Chondrocyte (in vitro differentiated cells): ENCODE measurements around the gene HPCAL4. TPM values are rescaled to one million over a fixed set of nuclear protein-coding genes. Genes with fewer than 3 reads are reported as not detected.

Source experiments
- DNase-seq: peaks from one replicate; pipeline ENCODE4 v3.0.0; 2021; ENCODE audit warnings: mixed read lengths, low spot score
- H3K27ac Mint-ChIP-seq: one replicate; pipeline ENCODE4 v1.8.0; 2021; ENCODE audit warnings: mild to moderate bottlenecking, moderate library complexity, mixed read lengths; ENCODE audit not compliant: unreplicated experiment
- H3K27me3 Mint-ChIP-seq: 2 replicates; pipeline ENCODE4 v1.8.0; 2021; ENCODE audit warnings: low read depth, mixed read lengths
- H3K36me3 Mint-ChIP-seq: 2 replicates; pipeline ENCODE4 v1.8.0; 2021; ENCODE audit warnings: low read depth, mixed read lengths
- H3K4me1 Mint-ChIP-seq: 2 replicates; pipeline ENCODE4 v1.8.0; 2021; ENCODE audit warnings: low read depth, mild to moderate bottlenecking, mixed read lengths
- H3K4me3 Mint-ChIP-seq: one replicate; pipeline ENCODE4 v1.8.0; 2021; ENCODE audit warnings: mild to moderate bottlenecking, moderate library complexity, mixed read lengths; ENCODE audit not compliant: unreplicated experiment
- H3K9me3 Mint-ChIP-seq: 2 replicates; pipeline ENCODE4 v1.8.0; 2021; ENCODE audit warnings: low read depth, mixed read lengths
- total RNA-seq: library from RNA; stranded (reverse); gene quantifications from 3 replicates; pipeline ENCODE4 v1.2.1, GENCODE V29; 2021
- TF ChIP-seq, protein P1 (sequence below): fragments of 200-600 bp; sonication (generic); IDR thresholded peaks from 2 replicates; pipeline ENCODE4 v1.5.0; 2021; ENCODE audit warnings: antibody characterized with exemption, mild to moderate bottlenecking, moderate library complexity

Gene HPCAL4
- total RNA-seq, 1 donor from 2014 or later = not detected

DNA sequence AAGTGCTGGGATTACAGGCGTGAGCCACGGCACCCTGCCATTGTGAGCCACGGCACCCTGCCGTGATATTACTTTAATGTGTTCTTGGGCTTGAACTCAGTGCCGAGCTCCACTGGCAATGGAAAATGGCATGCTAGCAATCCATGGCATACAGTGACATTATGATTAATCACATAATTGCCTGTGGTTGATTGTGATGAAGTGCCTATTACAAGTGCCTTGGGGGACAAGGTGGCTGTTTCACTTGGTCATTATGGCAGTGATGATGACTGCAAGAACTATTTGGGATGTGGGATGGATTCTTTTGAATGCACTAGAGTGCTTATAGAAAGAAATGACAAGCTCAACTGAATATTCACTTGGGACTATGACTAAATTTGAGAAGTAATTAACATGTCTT is 22.3 kb upstream of the HPCAL4 start:
- no peak overlapping the region for H3K4me3 Mint-ChIP-seq
- no peaks in the 10 kb centered on the region for H3K4me1 Mint-ChIP-seq
- H3K27ac Mint-ChIP-seq = no peak overlapping the region
- no peak for DNase-seq
- peaks cover 41% of the 10 kb centered on the region for H3K27me3 Mint-ChIP-seq
- no peaks in the 10 kb centered on the region for H3K36me3 Mint-ChIP-seq
- TF ChIP-seq, protein P1, sequence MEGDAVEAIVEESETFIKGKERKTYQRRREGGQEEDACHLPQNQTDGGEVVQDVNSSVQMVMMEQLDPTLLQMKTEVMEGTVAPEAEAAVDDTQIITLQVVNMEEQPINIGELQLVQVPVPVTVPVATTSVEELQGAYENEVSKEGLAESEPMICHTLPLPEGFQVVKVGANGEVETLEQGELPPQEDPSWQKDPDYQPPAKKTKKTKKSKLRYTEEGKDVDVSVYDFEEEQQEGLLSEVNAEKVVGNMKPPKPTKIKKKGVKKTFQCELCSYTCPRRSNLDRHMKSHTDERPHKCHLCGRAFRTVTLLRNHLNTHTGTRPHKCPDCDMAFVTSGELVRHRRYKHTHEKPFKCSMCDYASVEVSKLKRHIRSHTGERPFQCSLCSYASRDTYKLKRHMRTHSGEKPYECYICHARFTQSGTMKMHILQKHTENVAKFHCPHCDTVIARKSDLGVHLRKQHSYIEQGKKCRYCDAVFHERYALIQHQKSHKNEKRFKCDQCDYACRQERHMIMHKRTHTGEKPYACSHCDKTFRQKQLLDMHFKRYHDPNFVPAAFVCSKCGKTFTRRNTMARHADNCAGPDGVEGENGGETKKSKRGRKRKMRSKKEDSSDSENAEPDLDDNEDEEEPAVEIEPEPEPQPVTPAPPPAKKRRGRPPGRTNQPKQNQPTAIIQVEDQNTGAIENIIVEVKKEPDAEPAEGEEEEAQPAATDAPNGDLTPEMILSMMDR = no peak
- H3K9me3 Mint-ChIP-seq = no peaks in the 10 kb centered on the region

- Mint-ChIP-seq H3K27me3 (peaks cover 31% of the 10 kb centered on the region), H3K27ac (no peak overlapping the region)
- TF ChIP-seq, protein P1 = no peak
These were observed 20.7 kb upstream of the HPCAL4 start for GRCh38 chr1:39711966-39712340.

GRCh38 chr1:39711104-39711965 is 20.1 kb upstream of the HPCAL4 start:
- Mint-ChIP-seq H3K27me3 (peaks cover 25% of the 10 kb centered on the region), H3K9me3 (no peaks in the 10 kb centered on the region), H3K4me1 (no peaks in the 10 kb centered on the region), H3K36me3 (no peaks in the 10 kb centered on the region), H3K27ac (no peak overlapping the region), H3K4me3 (no peak overlapping the region)
- TF ChIP-seq, protein P1 = no peak
- no peak for DNase-seq

More at GRCh38 chr1:39711966-39712340, 20.7 kb upstream of the HPCAL4 start:
- no peaks in the 10 kb centered on the region for H3K4me1 Mint-ChIP-seq
- no peak for DNase-seq
- no peaks in the 10 kb centered on the region for H3K36me3 Mint-ChIP-seq
- no peaks in the 10 kb centered on the region for H3K9me3 Mint-ChIP-seq
- H3K4me3 Mint-ChIP-seq = no peak overlapping the region

DNA sequence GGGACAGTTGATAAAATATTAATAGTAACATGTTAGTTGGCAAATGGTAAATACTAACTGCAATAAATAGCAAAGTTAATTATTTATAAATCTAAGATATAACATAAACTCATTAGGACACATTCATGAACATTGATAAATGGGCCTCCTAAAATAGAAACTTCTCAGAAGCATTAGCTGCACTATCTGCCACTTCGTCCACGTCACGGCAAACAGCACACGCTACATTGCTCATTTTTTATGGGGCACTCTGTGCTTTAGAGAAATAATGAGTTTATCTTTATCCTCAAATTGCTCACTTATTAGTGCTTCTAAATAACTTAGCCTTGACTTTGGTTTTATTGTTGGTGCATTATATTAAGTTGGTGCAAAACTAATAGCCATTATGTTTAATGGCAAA is 16.3 kb upstream of the HPCAL4 start:
- H3K27ac Mint-ChIP-seq = no peak overlapping the region
- peaks cover 17% of the 10 kb centered on the region for H3K27me3 Mint-ChIP-seq
- no peaks in the 10 kb centered on the region for H3K9me3 Mint-ChIP-seq
- TF ChIP-seq, protein P1 = no peak
- no peak overlapping the region for H3K4me3 Mint-ChIP-seq
- no peaks in the 10 kb centered on the region for H3K36me3 Mint-ChIP-seq
- DNase-seq = no peak
- H3K4me1 Mint-ChIP-seq = no peaks in the 10 kb centered on the region

- Mint-ChIP-seq H3K36me3 (no peaks in the 10 kb centered on the region), H3K4me3 (no peak overlapping the region), H3K4me1 (peaks cover 13% of the 10 kb centered on the region), H3K9me3 (no peaks in the 10 kb centered on the region), H3K27me3 (peaks cover 22% of the 10 kb centered on the region), H3K27ac (no peak overlapping the region)
- DNase-seq = no peak
- TF ChIP-seq, protein P1 = no peak
These were observed 13.5 kb upstream of the HPCAL4 start for GRCh38 chr1:39704757-39705156.
